HG03039 (cell line): Measurements from ENCODE around the gene PRR3.
"Not testable (repeated sequence)": the region's sequence is repeated elsewhere in the genome, so short reads cannot be mapped to it uniquely, and the experiment has no call there.

Source experiments
- ATAC-seq: cut with Tn5 transposase; IDR thresholded peaks from one replicate; pipeline ENCODE4 v1.9.1; 2021; ENCODE audit warnings: mild to moderate bottlenecking, moderate library complexity; ENCODE audit not compliant: unreplicated experiment

The PRR3 gene

DNA sequence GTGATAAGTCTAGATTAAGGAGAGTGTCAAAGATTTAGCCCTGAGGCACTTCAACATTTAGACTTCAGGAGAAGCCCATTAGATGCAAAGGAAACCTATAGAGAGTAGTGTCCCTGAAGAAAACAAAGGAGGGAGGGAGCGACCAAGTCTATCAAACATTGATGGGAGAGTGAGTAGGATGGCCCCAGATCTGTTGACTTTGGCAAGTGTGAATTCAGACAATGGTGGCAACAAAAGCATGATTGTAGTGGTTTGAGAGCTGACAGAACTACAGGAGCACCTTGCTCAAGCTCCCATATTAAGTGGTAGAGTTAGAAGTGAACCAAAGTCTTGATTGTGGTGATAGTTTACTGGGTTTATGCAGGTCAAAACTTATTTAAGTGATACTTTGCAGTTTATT lies 13.2 kb downstream of the PRR3 start:
- ATAC-seq = no peak

DNA sequence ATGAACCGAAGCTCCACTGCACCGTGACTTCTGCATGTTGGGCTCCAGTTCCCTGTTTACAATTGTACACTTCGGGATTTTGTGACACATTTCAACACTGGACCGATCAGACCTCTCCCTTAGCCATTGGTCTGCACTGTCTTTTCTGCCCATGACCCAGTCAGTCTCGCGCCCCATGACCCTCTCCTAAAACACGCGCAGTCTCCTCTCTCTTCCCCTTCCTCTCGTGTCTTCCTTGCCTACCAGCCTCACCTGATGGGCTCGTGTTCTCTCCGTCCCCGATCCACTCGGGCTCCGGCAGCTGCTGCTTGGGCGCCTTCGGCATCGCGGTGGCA lies 13.6 kb downstream of the PRR3 start:
- peak; percentile 7 for ATAC-seq

DNA sequence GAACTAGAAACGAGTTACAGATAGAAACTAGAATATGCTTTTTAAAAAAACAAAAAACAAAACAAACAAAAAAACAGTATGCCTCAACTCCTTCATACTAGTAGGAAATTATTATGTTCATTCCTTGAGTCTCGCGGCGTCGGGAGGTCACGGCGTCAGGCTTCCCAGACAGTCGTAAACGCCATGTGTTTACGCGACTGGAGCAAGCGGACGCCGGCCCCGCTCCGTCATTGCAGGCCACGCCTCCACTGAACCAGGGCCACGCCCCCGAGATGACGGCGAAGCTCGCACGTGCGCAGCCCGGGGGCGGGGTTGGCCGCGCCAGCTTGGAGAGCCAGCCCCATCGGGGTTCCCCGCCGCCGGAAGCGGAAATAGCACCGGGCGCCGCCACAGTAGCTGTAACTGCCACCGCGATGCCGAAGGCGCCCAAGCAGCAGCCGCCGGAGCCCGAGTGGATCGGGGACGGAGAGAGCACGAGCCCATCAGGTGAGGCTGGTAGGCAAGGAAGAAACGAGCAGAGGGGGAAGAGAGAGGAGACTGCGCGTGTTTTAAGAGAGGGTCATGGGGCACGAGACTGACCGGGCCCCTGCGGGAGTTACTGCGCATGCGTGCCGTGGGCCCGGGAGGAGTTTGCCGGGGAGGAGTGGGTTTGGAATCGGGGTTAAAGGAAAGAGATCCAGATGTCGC lies 14.1 kb downstream of the PRR3 start, which contains the start of gene ABCF1:
Gene ABCF1 (plus strand): TSS at position 368 of the 687 bp plus-strand sequence. CDS start 46 bp downstream, at position 414.
- peak; percentile 93 for ATAC-seq

DNA sequence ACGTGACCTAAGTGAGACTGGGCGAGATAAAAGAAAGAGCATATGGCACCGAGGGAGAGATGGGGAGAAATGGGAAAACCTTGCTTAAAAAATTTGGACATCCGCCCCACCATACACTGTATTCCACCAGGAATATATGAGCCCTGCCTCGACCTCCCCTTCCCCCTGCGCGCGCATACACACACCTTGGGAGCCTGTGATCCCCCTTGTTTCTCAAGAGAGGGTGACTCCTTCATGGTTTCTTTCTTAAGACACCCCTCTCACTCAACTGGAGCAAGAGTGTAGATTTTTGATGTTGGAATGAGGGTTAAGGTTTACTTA lies 14.6 kb downstream of the PRR3 start:
- ATAC-seq = peak; percentile 2

- no peak for ATAC-seq
Measured at GRCh38 chr6:30572148-30572547, 15.1 kb downstream of the PRR3 start.

GRCh38 chr6:30573113-30573512 lies 16.0 kb downstream of the PRR3 start:
- ATAC-seq = no peak

DNA sequence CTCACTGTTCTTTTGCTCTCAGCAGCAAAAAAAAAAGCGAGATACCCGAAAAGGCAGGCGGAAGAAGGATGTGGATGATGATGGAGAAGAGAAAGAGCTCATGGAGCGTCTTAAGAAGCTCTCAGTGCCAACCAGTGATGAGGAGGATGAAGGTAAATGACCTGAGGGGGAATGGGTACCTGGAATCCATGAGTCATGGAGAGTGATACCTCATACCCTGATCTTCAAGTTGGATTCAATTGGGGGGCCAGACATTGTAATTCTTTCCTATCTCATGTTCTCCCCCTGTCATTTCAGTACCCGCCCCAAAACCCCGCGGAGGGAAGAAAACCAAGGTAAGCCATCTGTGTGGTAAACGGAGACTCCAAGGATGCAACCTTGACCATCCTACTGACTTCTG lies 21.0 kb downstream of the PRR3 start:
- ATAC-seq = no peak

DNA sequence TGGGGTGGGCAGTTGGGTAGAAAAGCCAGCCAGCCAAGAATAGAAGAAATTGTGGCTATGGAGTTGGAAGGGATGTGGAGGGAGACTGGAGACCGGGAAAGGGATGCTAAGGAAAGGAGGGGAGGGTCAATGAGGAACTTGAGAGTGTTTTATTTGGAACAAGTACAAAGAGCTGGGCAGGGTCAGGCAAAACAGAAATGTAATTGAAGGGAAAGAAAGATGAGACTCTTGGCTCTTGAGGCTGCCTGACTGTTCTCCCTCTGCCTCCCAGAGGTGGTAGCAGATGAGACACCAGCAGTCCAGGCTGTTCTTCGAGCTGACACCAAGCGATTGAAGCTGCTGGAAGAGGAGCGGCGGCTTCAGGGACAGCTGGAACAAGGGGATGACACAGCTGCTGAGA lies 26.8 kb downstream of the PRR3 start:
- no peak for ATAC-seq

GRCh38 chr6:30589754-30590358 lies 32.8 kb downstream of the PRR3 start:
- ATAC-seq = no peak

- no peak for ATAC-seq
Measured at GRCh38 chr6:30590509-30590908, 33.4 kb downstream of the PRR3 start.

- no peak for ATAC-seq
Measured at GRCh38 chr6:30591008-30591407, 33.9 kb downstream of the PRR3 start.

DNA sequence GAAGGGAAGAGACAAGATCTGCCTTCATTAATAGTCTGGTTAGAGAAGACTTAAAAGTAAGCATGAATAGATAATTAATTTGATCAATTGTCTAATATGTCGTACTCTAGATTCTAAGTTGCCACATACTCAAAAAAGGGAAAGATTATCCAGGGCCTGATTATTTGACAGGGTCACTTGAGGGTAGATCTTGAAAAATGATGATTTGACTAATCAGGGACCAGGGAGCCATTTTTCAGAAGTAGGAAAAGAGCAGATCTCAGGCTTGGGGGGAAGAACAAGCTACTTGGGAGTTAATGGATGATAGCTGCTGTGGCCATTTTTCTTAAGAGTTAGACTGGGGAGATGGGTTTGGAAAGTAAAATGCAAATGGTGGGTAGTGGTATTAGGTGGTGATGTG lies 35.2 kb downstream of the PRR3 start:
- ATAC-seq = no peak

- not testable (repeated sequence) for ATAC-seq
Measured at GRCh38 chr6:30597315-30598144, 40.4 kb downstream of the PRR3 start.

- no peak for ATAC-seq
Measured at GRCh38 chr6:30598912-30599624, 42.0 kb downstream of the PRR3 start.

GRCh38 chr6:30599625-30600324 lies 42.7 kb downstream of the PRR3 start:
- no peak for ATAC-seq

- ATAC-seq = no peak
Measured at GRCh38 chr6:30600451-30600961, 43.4 kb downstream of the PRR3 start.

GRCh38 chr6:30601436-30601814 lies 44.3 kb downstream of the PRR3 start:
- no peak for ATAC-seq

GRCh38 chr6:30601815-30602641 lies 44.9 kb downstream of the PRR3 start:
- no peak for ATAC-seq

- ATAC-seq = no peak
Measured at GRCh38 chr6:30603961-30604360, 46.9 kb downstream of the PRR3 start.

GRCh38 chr6:30610065-30610464 lies 53.0 kb downstream of the PRR3 start:
- no peak for ATAC-seq
